ENCODE measurements around the gene LMOD2.

GRCh38 chr7:123608991-123609882 is 46.4 kb upstream of the LMOD2 start:
- TF ChIP-seq CTCF (IDR thresholded peaks at IDR 0.05; ENCODE audit: low read depth, low read length, poor library complexity, severe bottlenecking) (no peak), EZH2phosphoT487 (IDR thresholded peaks at IDR 0.05; ENCODE audit: borderline replicate concordance, low read length) (no peak)

Data from DOHH2 (cell line).